HuH-7 (cell line): ENCODE measurements around the gene SLC16A3.

Source experiments
- DNase-seq: peaks from one replicate; pipeline ENCODE4 v3.0.0; 2011; ENCODE audit warnings: low spot score

Gene SLC16A3

DNA sequence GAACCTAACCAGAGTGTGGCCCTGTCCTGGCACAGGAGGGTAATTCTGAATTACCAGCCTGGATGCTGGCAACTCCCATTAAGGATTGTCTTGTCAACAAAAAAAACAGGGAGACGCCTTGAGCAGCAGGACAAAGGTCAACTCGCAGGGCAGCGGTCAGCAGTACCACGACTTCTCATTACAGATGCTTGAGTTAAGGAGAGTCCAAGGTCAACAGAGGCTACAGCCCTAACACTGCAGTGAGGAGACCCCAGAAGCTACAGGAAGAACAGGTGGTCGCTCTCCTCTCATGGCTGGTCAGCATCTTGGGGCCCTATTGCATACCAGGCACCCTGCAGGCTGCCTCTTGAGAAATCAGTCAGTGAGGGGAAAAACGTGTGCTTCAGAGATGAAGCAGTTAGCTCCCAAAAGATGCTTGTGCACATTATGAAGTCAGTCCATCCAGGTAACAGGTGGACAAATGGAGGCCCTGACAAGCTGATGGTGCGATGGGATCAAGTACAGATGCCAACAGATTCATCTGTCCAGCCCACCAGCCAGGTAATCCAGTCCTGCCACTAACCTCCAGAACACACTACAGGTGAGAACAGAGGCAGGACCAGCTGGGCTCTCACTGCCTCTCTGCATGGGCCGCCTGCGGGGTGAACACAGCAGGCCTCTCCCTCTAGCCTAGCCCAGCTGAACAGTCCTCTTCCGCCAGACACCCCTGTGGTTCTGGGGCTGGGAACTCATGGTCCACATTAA is 40.5 kb downstream of the SLC16A3 start:
- no peak for DNase-seq

DNA sequence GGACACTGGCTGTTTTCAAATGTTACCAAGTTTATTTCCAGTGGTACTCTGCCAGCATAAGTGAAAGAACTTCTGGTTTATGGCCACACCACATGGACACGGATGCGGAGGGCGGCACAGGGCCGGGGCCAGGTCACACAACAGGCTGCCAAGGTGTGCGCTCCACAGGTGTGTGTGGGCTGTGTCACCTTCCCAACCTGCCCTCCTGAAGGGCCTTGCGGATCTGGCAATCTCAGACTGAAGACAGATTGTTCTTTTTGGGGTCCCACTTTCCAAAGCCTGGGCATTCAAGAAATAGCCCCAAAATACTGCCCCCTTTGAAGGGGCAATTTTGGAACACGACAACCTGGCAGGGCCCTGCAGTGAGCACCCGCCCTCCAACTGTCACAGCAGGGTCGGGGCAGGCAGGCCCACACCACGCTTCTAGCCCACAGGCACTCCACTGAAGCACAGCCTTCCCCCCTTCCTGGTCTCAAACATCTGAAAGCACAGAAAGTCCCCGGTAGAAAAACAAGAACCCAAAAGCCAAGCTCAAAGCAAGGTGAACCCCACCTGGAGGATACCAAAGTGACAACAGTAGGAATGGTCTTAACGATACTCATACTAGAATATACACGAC is 41.1 kb downstream of the SLC16A3 start:
- DNase-seq, result no peak

DNA sequence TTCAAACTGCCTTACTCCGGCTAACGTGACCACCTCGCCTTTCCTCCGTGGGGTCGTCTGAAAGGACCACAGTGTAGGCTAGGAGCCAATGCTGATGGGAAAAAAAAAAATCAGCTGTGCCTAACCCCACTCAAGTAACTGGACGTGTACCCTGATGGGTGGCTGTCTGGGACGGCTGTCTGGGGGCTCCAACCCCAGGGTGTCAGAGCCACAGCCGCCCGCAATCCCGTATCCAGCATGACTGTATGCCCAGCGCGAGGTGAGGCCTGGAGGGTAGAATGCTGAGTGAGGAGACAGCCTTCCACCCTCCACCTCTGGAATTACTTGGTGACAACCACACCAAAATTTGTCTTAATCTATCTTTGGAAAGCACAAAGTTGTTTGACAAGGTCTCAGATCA is 41.8 kb downstream of the SLC16A3 start:
- DNase-seq, result no peak

DNA sequence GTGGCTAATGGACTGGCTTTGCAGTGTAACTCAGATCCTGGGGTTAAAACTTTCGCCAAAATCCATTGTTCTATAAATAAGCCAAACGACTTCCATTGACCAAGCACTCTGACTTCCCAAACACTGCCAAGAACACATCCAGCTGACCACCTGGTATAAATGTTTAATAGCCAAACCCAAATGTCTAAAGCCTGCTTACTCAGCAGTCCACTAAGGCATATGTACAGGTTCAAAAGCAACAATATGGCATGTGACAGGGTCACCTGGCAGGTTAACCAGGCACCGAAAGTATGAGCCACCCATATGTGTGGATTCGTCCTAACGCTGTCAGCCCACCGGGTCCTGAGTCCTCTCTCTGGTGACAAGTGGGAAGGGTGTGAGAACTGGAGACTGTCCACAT is 42.6 kb downstream of the SLC16A3 start:
- no peak for DNase-seq

DNA sequence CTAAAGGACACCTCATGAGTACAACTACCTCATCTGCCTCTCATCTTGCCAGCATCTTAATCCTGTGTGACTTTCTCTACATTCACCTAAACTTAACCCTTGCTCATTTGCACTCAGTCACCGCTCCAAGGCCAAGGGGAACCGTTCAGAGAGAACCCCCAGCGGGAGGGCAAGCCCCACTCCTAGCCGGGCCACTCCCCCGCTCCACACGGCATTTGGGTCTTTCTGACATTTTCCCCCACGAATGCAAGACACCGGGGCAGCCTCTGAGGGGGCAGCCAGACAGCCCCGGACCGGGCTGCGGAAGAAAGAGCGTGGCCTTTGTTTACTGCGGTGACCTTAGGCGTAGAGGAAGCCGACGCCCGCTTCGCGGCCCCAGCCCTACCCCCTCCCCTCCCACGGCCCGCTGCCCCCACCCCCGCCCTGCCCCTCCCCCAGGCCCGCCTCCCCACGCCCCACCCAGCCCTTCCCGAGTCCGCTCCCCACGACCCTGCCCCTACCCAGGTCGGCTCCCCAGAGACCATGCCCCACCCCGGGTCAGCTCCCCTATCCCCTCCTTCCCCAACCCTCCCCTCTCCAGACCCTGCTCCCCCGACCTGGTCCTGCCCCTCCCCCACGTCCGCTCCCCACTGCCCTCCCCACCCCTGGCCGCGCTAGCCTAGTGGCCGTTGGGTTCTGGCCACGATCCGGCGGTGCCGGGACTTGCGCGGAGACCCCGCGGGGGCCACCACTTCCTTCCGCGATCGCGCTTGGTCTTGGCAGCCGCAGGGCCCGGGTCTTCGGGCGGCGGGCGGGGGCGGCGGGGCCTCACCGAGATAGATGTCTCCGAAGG is 43.9 kb downstream of the SLC16A3 start:
- peak; percentile 65 for DNase-seq

DNA sequence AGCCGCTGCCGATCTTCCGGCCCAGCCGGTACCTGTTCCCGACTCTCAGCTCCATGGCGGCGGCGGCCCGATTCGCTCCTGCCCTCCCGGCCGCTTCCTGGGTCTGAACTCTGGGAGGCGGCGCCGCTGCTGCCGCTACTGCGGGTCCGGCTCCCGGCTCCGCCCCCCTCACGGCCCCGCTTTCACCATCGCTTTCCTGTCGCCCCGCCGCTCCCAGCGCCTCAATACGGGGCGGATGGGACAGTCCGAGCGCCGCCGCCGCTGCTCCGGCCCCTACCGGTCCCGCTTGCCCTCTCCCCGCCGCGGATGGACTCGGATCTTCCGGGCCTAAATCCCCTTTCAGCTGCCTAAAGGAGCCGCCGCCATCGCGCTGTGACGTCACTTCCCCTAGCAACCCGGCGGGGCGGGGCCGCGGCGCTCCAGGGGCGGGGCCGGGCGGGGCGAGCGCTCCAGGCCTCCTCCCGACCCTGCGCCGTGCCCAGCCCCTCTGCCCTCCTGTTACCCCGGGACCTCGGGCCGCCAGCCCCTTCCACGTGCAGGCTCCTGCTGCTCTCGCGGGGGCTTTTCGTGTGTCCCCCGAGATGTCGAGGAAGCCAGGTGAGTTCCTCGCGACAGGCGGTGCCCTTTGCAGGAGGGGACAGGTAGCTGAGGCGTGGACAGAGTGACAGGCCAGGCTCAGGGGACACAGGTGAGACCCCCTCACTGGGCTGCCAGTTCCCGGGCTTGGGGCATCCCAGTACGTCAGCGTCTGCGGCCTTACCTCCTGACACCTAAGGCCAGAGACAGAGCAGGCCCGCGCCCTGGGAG is 44.7 kb downstream of the SLC16A3 start, which contains the start of gene CSNK1D:
Gene CSNK1D (minus strand): TSS at position 374 of the 807 bp plus-strand sequence. CDS start 319 bp downstream, at position 55.
- DNase-seq, result peak; percentile 92

DNA sequence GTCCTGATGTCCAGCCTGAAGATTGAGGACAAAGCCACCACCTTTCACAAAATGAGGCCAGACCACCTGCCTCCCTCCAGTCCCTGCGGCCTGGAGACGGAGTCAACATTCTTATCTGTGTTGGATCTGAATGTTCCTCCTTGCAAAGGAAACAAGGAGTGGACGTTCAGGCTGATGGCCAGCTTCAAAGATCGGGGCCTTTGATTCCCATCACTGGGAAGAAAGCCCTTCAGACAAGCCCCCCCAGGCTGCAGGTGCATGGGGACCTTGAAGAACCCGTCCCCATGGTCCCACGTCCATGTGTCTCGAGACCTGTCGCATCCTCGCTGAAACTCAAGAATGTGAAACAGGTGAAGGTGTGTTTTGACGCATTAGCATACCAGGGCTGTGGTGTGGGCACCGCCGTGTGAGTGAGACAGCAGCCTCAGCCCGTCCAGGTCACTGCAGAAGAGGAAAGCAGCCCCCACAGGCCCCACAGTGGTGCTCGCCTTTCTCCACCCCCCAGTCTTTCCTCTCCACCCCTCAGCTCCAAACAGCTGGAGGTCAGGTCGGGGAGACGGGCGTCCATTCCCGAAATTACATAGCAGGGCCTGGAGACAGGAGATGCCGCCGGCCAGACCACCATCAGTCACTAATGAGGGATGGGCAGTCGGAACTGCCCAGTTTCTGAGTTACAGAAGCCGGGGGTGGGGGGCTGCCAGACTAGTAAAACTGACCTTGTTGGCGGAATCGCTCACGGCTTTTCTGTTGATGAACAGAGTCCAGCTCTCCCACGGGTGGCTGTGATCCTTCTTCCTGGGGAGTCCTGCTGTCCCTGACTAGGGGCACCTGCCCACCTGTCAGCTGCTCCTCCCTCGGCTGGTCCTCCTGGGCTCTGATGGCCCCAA is 45.5 kb downstream of the SLC16A3 start:
- no peak for DNase-seq

DNA sequence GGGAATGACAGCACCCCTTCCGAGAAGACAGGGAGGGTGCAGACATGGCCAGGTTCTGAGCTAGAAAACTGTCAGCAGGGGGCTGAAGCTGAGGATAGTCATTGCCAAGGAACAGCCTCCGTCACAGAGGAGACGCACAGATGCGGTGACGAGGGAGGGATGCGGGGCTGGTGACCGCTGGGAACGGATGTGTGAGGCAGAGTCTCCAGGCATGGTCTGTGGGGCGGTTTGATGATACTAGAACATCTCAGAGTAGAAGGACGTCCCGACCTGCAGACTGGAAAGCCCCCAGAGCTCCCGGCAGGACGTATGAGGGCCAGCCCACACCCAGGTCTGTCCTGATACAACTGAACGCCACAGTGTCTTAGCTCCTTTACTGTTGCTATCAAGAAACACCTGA is 46.5 kb downstream of the SLC16A3 start:
- DNase-seq, result no peak

DNA sequence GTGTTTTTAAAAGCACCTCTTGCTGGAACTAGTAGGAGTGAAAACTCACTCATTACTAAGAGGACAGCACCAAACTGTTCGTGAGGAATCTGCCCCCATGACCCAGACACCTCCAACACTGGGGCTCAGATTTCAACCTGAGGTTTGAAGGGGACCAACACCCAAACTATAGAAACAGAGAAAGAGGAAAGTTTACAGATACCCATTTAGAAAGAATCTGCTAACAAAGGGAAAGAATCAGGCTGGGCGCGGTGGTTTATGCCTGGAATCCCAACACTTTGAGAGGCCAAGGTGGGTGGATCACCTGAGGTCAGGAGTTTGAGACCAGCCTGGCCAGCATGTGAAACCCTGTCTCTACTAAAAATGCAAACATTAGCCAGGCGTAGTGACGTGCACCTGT is 48.1 kb downstream of the SLC16A3 start:
- DNase-seq, result no peak

DNA sequence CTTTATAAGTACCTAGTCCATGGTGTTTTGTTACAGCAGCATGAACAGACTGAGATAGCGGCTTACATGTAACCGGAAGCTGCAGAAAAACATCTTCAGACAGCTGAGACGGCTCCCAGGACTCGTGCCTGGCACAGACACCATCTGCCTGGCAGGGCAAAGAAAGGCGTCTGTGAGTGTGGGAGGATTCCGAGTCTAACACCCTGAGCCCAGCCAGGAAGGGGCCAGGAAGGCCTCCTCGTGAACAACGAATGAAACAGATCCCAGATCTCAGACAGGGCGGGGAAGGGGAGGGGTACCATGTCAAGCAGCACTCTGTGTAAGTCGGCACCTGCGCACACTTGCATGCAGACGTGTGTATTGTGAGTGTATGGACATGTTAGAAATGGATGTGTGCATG is 49.0 kb downstream of the SLC16A3 start:
- no peak for DNase-seq

DNA sequence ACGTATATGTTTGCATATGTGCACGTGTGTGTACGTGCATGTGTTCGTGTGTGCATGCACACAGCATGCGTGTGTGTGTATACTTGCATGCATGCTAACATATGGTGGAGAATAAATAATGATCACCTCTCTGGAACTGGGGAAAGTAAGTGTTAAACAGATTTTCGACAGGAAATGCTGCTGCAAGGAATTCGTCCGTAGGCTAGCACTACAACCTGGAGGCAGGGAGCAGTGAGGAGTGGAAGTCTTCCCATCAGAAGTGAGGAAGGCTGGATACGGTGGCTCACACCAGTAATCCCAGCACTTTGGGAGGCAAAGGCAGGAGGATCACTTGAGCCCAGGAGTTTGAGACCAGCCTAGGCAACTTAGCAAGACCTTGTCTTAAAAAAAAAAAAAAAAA is 49.5 kb downstream of the SLC16A3 start:
- no peak for DNase-seq

DNA sequence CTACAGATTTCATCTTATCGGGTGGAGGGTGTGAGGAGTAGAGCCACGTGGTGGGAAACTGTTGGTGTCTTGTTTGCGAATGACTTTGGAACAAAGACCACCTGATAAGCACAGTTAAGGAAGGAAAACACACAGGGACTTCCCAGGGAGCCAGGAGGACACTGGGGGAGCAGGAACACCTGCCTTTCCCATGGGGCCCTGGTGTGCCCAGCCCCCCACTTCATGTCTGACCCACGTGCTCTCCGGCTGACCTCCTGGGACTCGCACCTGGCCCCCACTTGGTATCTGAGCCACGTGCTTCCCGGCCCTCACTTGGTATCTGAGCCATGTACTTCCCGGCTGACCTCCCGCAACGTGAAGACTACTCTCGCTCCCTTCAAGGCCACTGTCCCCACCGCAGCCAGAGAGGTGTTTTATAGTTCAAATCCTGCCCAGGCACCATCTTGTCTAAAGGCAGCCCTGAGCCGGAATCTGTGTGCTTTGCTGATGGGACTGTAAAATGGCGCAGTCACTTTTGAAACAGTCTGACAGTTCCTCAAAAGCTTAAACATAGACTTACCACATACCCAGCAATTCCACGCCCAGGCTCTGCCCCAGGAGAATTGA is 50.0 kb downstream of the SLC16A3 start:
- no peak for DNase-seq

DNA sequence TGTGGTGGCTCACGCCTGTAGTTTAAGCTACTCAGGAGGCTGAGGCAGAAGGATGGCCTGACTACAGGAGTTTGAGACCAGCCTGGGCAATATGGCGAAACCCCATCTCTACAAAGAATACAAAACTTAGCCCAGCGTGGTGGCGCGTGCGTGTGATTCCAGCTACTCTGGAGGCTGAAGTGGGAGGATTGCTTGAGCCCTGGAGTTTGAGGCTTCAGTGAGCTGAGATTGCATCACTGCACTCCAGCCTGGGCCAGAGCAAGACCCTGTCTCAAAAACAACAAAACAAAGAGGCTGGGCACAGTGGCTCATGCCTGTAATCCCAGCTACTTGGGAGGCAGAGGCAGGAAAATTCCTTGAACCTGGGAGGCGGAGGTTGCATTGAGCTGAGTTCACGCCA is 51.7 kb downstream of the SLC16A3 start:
- DNase-seq, result no peak

DNA sequence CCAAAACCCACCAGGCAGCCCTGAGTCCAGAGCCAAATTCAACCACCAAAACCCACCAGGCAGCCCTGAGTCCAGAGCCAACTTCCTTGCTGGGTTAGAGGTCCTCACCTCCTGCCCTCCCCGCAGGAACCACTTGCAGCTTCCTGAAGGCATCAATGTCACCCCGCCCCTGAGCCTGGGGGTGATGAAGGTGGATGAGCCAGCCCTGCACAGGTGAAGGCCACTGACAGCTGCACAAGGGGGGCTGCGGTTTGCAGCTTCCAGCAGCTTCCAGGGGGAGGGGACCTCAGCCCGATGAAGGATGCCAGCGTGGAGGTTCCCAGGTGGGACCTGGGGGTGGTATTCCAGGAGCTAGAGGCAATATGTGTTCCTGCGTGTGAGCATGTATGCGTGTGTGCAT is 52.2 kb downstream of the SLC16A3 start:
- no peak for DNase-seq

DNA sequence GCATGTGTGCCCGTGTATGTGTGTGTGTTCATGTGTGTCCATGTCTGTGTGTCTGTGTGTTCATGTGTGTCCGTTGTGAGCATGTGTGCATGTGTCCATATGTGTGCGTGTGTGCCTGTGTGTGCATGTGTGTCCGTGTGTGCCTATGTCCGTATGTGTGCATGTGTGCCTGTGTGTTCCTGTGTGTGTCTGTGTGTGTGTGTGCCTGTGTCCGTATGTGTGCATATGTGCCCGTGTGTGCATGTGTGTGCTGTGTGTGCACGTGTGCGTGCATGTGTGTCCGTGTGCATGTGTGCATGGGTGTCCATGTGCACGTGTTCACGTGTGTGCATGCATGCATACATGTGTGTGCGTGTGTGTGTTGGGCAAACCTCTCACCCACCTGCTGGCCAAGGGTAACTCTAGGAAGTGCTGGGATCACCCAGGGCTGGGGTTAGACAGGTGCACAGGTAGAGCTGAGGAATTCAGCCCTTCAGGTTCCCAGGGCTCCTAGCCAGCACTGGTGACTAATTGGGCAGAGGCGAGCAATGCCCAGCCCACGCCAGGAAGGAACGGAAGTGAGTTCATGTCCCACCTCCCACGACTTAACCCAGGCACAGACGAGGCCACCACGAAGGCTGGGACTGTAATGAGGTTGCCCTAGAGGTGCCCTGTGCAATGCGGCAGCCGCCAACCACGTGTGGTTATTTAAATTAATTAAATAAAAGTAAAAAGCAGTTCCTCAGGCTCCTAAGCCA is 52.8 kb downstream of the SLC16A3 start:
- DNase-seq, result no peak

DNA sequence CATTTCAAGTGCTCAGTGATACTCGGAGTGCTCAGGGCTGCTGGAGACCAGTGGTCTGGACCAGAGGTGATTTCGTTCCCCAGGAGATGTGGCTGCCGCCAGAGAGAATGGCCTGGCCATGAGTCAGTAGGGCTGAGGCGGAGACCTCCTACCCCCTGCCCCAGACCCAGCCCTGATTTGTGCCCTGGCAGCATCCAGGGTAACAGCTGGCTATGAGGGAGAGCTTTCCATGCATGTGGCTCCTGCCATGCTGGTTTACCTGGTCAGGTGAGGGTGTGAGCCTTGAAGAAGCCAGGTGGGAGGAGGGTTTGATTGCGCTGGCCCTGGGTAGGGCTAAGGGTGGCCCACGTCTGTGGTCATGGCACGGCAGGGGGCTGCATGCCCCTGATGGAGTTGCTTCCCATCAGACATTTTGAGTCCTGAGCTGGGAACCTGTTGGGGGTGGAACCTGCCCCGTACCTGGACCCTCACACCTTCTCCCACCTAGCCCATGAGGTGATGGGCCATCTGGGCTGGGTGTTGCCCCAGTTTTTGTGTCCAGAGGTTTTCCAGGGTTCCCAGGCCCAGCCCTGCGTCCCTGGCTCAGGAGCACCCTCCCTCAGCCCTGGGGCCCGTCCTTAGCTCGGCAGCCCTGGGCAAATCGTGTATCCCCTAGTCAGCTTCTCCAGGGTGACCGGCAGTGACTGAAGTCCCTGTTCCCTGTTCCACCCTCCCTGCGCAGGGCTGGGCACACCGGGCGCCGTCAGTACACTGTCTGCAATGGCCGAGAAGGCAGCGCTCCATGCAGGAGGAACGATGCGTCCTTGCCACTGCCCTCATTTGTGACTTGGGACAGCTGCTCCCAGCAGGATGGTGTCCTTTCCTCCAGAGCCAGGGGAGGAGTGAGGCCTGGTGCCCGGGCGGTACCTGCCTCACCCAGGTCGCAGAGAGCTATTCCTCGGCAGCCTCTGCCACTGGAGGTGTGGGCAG is 53.7 kb downstream of the SLC16A3 start:
- DNase-seq, result no peak

DNA sequence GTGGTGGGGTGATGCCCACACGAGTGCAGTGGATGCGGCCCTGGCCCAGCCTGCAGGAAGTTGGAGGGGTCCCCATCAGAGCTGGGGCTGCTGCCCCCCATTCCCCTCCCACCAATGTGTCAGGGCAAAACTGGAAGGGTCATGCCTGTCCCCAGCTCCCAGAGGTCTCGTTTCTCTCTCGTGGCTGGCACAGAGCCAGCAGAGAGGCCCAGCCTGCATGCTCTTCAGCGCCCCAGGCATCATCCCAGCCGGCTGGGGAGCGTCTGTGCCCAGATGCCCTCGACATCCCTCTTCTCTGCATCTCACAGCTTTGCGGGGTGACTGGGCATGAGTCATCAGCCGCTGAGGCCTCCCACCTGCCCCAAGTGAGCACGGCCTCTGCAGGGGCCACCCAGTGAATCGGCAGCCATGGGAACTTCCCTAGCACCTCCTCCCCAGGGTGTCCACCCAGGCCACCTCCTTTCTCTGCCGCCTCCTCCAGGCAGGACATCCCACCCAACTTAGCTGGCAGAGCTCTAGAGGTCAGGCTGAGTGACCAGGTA is 54.4 kb downstream of the SLC16A3 start:
- DNase-seq, result no peak

DNA sequence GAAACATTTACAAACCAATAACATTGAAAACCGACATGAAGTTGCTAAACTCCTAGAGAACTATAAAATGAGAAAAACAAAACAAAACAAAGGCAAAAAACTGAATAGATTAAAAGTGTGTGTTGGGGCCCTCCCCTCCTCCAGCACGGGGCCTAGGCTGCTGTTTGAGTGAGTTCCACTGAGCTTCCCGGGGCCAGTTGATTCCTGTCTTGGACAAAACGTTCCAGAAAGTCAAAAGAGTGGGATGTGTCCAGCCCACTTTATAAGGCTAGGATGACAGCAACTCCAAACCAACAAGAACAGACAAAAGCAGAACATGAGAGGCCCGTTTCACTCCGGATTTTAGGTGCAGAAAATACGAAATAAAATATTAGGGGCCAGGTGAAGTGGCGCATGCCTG is 56.3 kb downstream of the SLC16A3 start:
- DNase-seq, result no peak
